Measurements from ENCODE around the gene UPP1.

Gene UPP1

GRCh38 chr7:48101352-48101751, 12.3 kb downstream of the UPP1 start:
- no peak overlapping the region for H3K4me3 ChIP-seq (ENCODE audit: low read depth, low read length)
- DNase-seq (ENCODE audit: low read depth) = no peak
- TF ChIP-seq CTCF (IDR thresholded peaks at IDR 0.05; ENCODE audit: control insufficient read depth, extremely low read depth, insufficient read depth) = no peak

- TF ChIP-seq CTCF (IDR thresholded peaks at IDR 0.05; ENCODE audit: control insufficient read depth, extremely low read depth, insufficient read depth) = peak; percentile 21
- no peak overlapping the region for H3K4me3 ChIP-seq (ENCODE audit: low read depth, low read length)
- DNase-seq (ENCODE audit: low read depth) = no peak
Measured at GRCh38 chr7:48101968-48102367, 12.9 kb downstream of the UPP1 start.

- no peak for DNase-seq (ENCODE audit: low read depth)
- H3K4me3 ChIP-seq (ENCODE audit: low read depth, low read length) = no peak overlapping the region
- TF ChIP-seq CTCF (IDR thresholded peaks at IDR 0.05; ENCODE audit: control insufficient read depth, extremely low read depth, insufficient read depth) = no peak
Measured at GRCh38 chr7:48102530-48102929, 13.5 kb downstream of the UPP1 start.

GRCh38 chr7:48105045-48105444, 16.0 kb downstream of the UPP1 start:
- H3K4me3 ChIP-seq (ENCODE audit: low read depth, low read length) = no peak overlapping the region
- DNase-seq (ENCODE audit: low read depth) = no peak
- no peak for TF ChIP-seq CTCF (IDR thresholded peaks at IDR 0.05; ENCODE audit: control insufficient read depth, extremely low read depth, insufficient read depth)

- no peak for TF ChIP-seq CTCF (IDR thresholded peaks at IDR 0.05; ENCODE audit: control insufficient read depth, extremely low read depth, insufficient read depth)
- no peak overlapping the region for H3K4me3 ChIP-seq (ENCODE audit: low read depth, low read length)
- no peak for DNase-seq (ENCODE audit: low read depth)
Measured at GRCh38 chr7:48106906-48107659, 18.0 kb downstream of the UPP1 start.

GRCh38 chr7:48107926-48108472, 18.9 kb downstream of the UPP1 start:
- TF ChIP-seq CTCF (IDR thresholded peaks at IDR 0.05; ENCODE audit: control insufficient read depth, extremely low read depth, insufficient read depth) = no peak
- no peak for DNase-seq (ENCODE audit: low read depth)
- H3K4me3 ChIP-seq (ENCODE audit: low read depth, low read length) = no peak overlapping the region
